Stimulated activated naive B cell treated with anti-CD40 and anti-IgM and Interleukin-4, amounts not matched to agents 10 μg/mL and 1 μg/mL and 100 μg/mL, for 72 hours (primary cell): ENCODE data around the gene LAPTM4A.

ENCODE experiments used
- ATAC-seq, 2 donors: fragments of 150-1000 bp; cut with Tn5 transposase; replicated peaks; 2 replicates each; pipeline ENCODE4 v1.10.0; 2021; ENCODE audit warnings: moderate library complexity in 1 of 2
- DNase-seq: peaks from one replicate; pipeline ENCODE4 v3.0.0; 2021
- H3K27ac Mint-ChIP-seq: one replicate; pipeline ENCODE4 v1.8.0; 2022; ENCODE audit warnings: mild to moderate bottlenecking, mixed read lengths
- H3K27me3 Mint-ChIP-seq, 2 donors: one replicate each; pipeline ENCODE4 v1.8.0; 2022; ENCODE audit warnings: mixed read lengths in 2 of 2
- H3K36me3 Mint-ChIP-seq, 2 donors: one replicate each; pipeline ENCODE4 v1.8.0; 2022; ENCODE audit warnings: mixed read lengths in 2 of 2, mild to moderate bottlenecking in 1 of 2
- H3K4me1 Mint-ChIP-seq, 2 donors: one replicate each; pipeline ENCODE4 v1.8.0; 2022; ENCODE audit warnings: mixed read lengths in 2 of 2, mild to moderate bottlenecking in 1 of 2
- H3K4me3 Mint-ChIP-seq, 2 donors: one replicate each; pipeline ENCODE4 v1.8.0; 2022; ENCODE audit warnings: mild to moderate bottlenecking in 2 of 2, mixed read lengths in 2 of 2, moderate library complexity in 1 of 2
- H3K9me3 Mint-ChIP-seq, 2 donors: one replicate each; pipeline ENCODE4 v1.8.0; 2022; ENCODE audit warnings: mixed read lengths in 2 of 2, mild to moderate bottlenecking in 1 of 2

LAPTM4A gene

DNA sequence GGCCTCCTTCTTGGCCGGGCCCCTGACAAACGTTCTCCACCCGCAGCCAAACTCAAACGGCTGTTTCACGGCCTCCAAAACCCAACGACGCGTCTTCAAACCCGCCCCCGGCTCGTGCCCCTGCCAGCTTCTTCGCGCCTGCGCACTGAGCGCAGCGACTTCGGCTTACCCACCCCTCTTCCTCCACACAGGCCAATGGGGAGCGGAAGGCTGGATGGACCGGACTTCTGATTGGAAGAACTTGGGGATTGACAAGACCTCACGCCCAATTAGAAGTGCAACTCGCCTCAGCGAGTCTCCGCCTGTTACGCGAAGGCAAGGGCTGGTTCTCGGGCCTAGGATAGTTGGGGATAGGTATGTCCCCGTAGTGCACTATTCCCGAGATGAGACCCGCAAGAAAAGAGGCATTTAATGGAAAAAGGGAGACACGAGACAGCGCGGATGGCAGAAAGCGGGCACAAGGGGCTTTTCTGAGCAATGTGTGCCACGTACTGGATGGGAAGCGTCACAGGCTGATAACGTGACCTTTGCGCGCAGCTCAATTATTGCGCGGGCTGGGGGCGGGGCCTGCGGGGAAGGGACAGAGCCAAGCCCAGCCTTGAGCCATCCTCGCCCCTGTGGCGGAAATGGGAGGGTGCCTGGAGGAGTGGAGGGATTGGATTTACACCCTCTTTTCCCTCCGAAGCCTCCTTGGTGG, at the start of gene LAPTM4A:
TSS of gene LAPTM4A (minus strand) at position 97 of the 697 bp plus-strand sequence. CDS start 108 bp downstream, outside the sequence.
- H3K27me3 Mint-ChIP-seq: peaks cover 9 to 14% of the 10 kb centered on the region in 2 donors
- ATAC-seq (peak; percentile 92 to 93), DNase-seq (peak; percentile 98)
- no peaks in the 10 kb centered on the region for H3K9me3 Mint-ChIP-seq
- peaks cover 10 to 23% of the 10 kb centered on the region in 2 donors for H3K4me1 Mint-ChIP-seq
- H3K4me3 Mint-ChIP-seq: no peak within 1 kb of the TSS
- H3K36me3 Mint-ChIP-seq: no peaks in the 10 kb centered on the region
- no peak within 1 kb of the TSS for H3K27ac Mint-ChIP-seq

DNA sequence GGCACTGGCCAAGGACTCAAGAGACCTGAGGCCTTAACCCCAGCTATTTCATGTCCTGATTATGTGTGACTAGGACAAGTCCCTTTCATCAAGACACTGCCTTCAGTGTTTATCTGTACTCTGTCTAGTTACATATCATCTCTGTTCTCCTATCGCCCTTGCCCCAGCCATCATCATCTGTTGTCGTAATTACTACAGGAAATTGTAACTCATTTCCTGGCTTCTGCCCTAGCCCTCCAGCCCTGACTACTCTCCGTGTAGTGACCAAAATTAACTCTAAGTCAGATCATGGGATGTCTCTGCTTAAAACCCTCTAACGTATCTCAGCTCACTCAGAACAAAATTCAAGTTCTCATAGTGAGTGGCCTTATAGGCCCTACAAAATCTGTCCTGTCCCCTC, 49.3 kb upstream of the LAPTM4A start:
- Mint-ChIP-seq H3K27ac (no peak overlapping the region), H3K27me3 (peaks cover 17 to 22% of the 10 kb centered on the region in 2 donors), H3K36me3 (peaks cover 0 to 1% of the 10 kb centered on the region in 2 donors), H3K4me1 (peaks cover 1 to 6% of the 10 kb centered on the region in 2 donors), H3K9me3 (peaks cover 4% of the 10 kb centered on the region in 2 donors), H3K4me3 (no peak overlapping the region)
- DNase-seq: no peak
- no peak for ATAC-seq

DNA sequence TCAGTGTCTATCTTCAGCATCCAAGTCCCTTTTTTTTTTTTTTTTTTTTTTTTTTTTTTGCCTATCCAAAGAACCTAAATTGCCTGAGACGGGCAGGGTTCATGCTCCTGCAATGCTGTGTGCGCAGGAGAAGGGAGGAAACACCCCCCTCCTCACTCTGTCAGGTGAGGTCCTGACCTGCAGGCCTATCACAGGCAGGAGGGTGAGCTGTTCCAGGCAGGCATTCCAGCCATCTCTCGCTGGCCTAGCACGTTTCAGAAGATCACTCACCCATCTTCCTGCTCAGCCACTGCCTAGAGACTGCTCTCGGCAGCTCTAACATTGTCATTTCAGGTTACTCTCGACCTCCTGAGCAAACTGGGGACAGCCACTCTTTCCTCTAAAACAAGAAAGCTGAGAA, 48.4 kb upstream of the LAPTM4A start:
- Mint-ChIP-seq H3K9me3 (peaks cover 4% of the 10 kb centered on the region in 2 donors), H3K27ac (no peak overlapping the region), H3K4me1 (peaks cover 4 to 15% of the 10 kb centered on the region in 2 donors), H3K27me3 (peaks cover 12 to 15% of the 10 kb centered on the region in 2 donors), H3K4me3 (no peak overlapping the region), H3K36me3 (peaks cover 0 to 3% of the 10 kb centered on the region in 2 donors)
- DNase-seq (no peak), ATAC-seq (no peak)

DNA sequence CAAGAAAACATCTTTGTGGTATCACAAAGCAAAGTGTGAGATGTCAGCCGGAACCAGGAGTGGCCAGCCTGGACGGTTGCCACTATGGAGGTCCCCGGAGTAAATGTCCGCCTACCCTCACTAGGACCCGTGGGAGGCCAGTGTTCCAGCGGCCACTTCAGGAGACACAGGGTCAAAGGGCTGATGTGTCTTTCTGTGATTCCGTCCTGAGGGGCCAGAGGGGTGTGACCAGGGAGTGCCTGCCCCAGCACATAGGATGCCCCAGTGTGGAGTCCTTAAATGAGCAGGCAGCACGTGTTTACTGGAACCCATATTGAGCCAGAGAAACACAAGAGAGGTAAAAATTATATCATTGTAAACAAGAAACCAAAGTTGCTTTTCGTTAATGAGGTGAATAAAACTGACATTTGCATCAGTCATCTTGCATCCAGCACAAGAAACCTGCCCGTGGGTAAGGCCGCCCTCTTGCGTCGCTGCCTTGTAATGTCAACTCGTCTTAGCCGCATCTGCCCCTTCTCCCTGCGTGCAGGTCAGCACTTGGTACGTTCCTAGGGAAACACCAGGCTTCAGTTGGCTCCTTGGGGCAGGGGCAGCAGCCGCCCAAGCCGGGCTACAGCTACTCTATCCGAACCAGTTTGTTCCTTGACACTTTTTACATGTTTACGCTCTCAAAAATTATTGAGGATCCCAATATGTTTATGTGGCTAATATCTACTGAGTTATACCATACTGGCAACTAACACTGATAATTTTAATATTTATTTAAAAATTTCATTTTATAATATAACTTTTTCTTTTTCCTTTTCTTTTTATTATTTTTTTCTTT, 46.7 kb upstream of the LAPTM4A start:
- ATAC-seq (peak; percentile 89 to 91), DNase-seq (peak; percentile 68)
- H3K27me3 Mint-ChIP-seq: peaks cover 17 to 25% of the 10 kb centered on the region in 2 donors
- H3K4me3 Mint-ChIP-seq: no peak overlapping the region
- no peak overlapping the region for H3K27ac Mint-ChIP-seq
- peaks cover 4% of the 10 kb centered on the region in 2 donors for H3K9me3 Mint-ChIP-seq
- H3K4me1 Mint-ChIP-seq: peaks cover 4 to 15% of the 10 kb centered on the region in 2 donors
- peaks cover 0 to 3% of the 10 kb centered on the region in 2 donors for H3K36me3 Mint-ChIP-seq

DNA sequence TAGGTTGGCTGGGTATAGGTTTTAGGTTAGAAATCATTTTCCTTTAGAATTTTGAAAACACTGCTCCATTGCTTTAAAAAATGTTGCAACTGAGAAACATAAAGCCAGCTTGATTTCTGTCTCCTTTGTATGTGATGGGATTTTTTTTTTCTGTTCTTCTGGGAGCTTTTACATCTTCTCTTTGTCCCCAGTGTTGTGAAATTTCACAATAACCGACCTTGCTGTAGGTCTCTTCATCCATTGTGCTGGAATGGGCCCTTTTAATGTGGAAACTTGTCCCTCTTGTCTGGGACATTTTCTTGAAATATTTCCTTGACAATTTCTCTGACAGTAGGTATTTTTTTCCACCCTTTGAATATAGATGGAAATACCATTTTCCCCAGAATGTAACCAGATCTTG, 44.0 kb upstream of the LAPTM4A start:
- Mint-ChIP-seq H3K27me3 (peaks cover 32 to 35% of the 10 kb centered on the region in 2 donors), H3K27ac (no peak overlapping the region), H3K9me3 (no peaks in the 10 kb centered on the region), H3K4me1 (peaks cover 4 to 15% of the 10 kb centered on the region in 2 donors), H3K36me3 (peaks cover 0 to 2% of the 10 kb centered on the region in 2 donors), H3K4me3 (no peak overlapping the region)
- ATAC-seq (no peak), DNase-seq (no peak)

DNA sequence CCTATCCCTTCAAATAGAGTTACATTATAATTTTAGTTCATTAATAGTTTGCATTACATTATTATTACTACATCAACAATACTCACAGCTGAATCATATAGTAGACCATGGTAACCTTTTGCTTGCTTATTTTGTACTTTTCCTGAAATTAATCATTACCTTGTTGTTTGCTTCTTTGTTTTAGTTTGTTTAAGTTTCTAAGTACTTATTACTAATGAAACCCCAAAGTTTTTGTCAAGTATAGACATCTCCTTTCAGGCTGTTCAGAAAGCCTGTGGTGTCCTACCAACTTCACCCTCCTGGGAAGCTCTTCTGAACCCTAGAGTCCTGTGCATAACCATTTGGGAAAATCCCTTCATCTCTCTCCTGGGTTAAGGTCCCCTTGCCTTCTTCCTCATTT, 43.5 kb upstream of the LAPTM4A start:
- DNase-seq: no peak
- no peak overlapping the region for H3K27ac Mint-ChIP-seq

DNA sequence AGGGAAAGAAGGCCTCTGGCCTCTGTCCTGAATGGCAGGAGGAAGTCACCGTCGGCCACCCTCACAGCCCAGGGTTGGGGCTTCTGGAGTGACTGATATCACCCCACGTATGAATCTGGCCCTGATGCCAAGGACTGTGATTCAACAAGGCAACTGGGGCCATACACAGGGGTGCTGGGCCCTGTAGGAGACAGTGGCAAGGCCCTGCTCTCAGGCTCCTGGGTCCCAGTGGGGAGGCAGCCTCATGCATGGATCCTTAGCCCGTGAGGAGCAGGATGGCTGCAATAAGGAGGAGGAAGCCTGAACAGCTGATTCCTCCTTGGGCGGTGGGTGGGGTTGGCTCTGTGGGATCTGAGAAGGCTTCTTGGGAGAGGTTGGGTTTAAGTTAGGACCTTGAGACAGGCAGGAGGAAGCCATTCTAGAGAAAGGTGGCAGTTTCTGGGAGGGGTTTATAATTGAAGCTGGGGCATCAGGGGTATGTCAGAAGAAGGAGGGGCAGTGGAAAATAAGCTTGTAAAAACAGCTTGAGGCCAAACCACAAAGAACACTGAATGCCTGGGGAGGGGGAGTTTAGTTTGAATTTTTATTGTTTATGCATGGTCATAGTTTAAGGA, 42.8 kb upstream of the LAPTM4A start:
- no peak for DNase-seq

More for the DNA sequence above, 43.5 kb upstream of the LAPTM4A start:
- no peaks in the 10 kb centered on the region for H3K9me3 Mint-ChIP-seq
- H3K36me3 Mint-ChIP-seq: peaks cover 0 to 2% of the 10 kb centered on the region in 2 donors
- H3K27me3 Mint-ChIP-seq: peaks cover 35 to 36% of the 10 kb centered on the region in 2 donors
- H3K4me1 Mint-ChIP-seq: peaks cover 4 to 15% of the 10 kb centered on the region in 2 donors
- ATAC-seq: peak; percentile 24 to 40
- no peak overlapping the region for H3K4me3 Mint-ChIP-seq

DNA sequence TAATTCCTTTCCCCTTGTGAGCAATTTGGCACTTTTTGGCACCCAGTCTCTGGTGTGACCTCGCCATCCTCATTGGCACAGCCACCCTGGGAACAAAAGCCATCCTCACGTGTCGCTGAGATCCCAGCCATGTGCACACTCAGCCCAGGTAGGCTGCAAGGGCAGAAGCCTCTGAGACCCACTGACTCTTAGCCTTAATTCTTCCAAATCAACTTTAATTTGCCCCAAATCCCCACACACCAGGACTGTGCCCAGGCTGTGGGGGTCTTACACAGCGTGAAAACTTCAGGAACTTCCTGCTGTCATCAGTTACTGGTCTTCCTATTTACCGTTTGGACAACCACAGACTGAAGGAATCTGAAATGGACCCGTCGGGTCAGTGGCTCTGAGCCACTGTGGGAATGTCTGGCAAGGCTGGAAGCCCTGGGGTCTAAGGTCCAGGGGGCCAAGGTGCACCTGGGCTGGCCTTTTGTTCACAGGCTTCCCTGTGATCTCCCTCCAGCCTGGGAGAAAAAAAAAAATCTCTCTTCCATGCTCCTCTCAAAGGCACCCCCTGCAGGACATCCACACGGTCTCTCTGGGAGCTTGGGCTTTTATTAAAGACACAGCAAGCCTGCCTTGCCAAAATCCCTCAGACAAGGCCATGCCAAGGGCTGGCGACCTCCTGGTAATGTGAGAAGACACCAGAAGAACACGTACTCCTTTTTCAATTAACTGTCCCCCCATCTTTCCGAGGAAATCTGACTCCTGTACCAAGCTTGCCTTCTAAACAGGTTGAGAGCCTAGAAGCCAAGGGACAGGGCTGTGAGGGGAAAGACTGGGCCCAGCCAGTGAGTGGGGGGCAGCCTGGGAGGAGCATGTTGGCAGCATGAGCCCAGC, 42.1 kb upstream of the LAPTM4A start:
- Mint-ChIP-seq H3K4me1 (peaks cover 4 to 15% of the 10 kb centered on the region in 2 donors), H3K36me3 (peaks cover 0 to 2% of the 10 kb centered on the region in 2 donors), H3K27me3 (peaks cover 35 to 40% of the 10 kb centered on the region in 2 donors), H3K27ac (no peak overlapping the region), H3K9me3 (no peaks in the 10 kb centered on the region), H3K4me3 (no peak overlapping the region)
- ATAC-seq: no peak
- DNase-seq: no peak

More for the DNA sequence above, 42.8 kb upstream of the LAPTM4A start:
- no peak for ATAC-seq
- H3K27ac Mint-ChIP-seq: no peak overlapping the region
- H3K27me3 Mint-ChIP-seq: peaks cover 35 to 36% of the 10 kb centered on the region in 2 donors
- no peaks in the 10 kb centered on the region for H3K9me3 Mint-ChIP-seq
- peaks cover 0 to 2% of the 10 kb centered on the region in 2 donors for H3K36me3 Mint-ChIP-seq
- H3K4me1 Mint-ChIP-seq: peaks cover 4 to 15% of the 10 kb centered on the region in 2 donors
- H3K4me3 Mint-ChIP-seq: no peak overlapping the region

DNA sequence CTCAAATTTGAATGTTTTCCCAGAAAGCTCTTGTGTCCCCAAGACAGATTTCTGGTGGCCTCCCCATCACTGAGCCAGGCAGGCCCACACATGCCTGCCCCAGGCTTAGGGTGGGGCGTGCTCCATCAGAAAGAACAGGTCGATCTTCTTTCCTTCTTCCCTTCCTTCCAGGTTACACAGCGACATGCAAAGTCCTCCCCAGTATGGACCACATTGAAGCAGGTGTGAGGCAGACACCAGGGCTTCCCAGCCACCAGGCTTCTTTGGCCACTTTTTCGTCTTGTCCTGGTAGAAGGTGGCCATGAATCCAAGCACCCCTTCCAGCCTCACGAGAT, 41.4 kb upstream of the LAPTM4A start:
- DNase-seq: no peak
- peaks cover 35 to 41% of the 10 kb centered on the region in 2 donors for H3K27me3 Mint-ChIP-seq
- no peak for ATAC-seq
- H3K36me3 Mint-ChIP-seq: peaks cover 0 to 2% of the 10 kb centered on the region in 2 donors
- no peaks in the 10 kb centered on the region for H3K9me3 Mint-ChIP-seq
- no peak overlapping the region for H3K27ac Mint-ChIP-seq
- H3K4me3 Mint-ChIP-seq: no peak overlapping the region
- H3K4me1 Mint-ChIP-seq: peaks cover 2 to 10% of the 10 kb centered on the region in 2 donors

DNA sequence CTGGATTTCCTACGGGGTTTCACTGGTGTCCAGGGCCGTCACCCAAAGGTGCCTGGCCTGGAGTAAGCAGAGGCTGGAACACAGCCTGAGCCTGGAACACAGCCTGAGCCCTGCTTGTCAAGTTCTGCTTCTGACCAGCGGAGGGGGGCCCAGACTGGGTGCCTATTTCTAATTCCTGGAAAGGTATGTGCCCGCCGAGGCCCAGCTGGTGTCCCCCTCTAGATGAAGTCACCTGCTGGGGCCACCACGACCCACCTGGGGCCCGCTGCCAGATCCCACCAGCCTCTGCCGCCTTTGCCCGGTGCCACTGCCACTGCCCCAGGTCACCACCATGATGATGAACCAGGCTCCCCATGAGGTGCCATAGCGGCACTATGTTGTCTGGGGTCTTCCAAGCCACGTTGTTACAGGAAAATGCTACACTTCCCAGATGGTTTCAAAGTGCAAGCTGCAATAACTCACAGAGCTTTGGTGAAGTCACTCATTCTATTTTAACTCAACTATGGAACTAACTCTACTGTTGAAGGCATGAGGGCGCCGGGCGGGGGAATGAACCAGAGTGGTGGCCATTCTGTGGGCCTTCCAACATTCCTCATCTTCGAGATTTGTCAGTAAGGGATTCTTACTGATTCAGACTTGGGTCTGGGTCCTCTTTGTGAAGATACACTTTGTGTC, 40.9 kb upstream of the LAPTM4A start:
- DNase-seq (no peak), ATAC-seq (no peak)
- Mint-ChIP-seq H3K27ac (no peak overlapping the region), H3K4me3 (no peak overlapping the region), H3K9me3 (no peaks in the 10 kb centered on the region), H3K27me3 (peaks cover 33 to 37% of the 10 kb centered on the region in 2 donors), H3K4me1 (peaks cover 2 to 8% of the 10 kb centered on the region in 2 donors), H3K36me3 (peaks cover 0 to 2% of the 10 kb centered on the region in 2 donors)

DNA sequence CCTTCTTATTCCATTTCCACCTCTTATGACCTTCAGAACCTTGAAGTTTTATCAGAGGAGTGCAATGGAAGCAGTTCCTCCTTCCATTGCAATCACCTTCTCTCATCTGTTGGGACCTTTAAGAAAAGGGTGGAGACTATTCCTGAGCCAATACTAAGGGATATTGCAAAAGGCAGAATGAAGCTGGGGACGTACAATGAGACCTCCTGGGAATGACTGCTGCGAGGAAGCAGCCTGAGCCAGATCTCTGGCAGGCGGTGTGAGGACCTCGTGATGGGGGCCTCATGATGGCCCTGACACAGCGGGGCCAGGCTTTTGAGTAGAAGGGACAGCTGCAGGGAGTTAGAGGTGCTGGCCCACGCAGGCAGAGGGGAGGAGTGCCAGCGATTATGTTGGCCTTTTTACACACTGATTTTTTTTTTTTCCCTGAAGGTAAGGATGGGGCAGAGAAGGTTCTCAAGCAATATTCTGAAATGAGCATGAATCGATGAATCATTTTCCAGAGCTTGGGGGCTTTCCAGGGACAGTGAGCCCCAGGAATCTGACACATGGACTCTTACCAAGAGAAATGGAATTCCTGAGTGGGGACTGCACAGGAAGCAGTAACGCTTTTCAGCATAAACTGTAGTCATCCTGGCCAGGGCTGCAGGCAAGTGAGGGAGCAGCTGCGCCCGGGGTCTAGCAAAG, 40.0 kb upstream of the LAPTM4A start:
- no peak overlapping the region for H3K27ac Mint-ChIP-seq
- peaks cover 2 to 8% of the 10 kb centered on the region in 2 donors for H3K4me1 Mint-ChIP-seq
- peaks cover 0 to 2% of the 10 kb centered on the region in 2 donors for H3K36me3 Mint-ChIP-seq
- DNase-seq (no peak), ATAC-seq (no peak)
- no peaks in the 10 kb centered on the region for H3K9me3 Mint-ChIP-seq
- no peak overlapping the region for H3K4me3 Mint-ChIP-seq
- peaks cover 31 to 35% of the 10 kb centered on the region in 2 donors for H3K27me3 Mint-ChIP-seq

DNA sequence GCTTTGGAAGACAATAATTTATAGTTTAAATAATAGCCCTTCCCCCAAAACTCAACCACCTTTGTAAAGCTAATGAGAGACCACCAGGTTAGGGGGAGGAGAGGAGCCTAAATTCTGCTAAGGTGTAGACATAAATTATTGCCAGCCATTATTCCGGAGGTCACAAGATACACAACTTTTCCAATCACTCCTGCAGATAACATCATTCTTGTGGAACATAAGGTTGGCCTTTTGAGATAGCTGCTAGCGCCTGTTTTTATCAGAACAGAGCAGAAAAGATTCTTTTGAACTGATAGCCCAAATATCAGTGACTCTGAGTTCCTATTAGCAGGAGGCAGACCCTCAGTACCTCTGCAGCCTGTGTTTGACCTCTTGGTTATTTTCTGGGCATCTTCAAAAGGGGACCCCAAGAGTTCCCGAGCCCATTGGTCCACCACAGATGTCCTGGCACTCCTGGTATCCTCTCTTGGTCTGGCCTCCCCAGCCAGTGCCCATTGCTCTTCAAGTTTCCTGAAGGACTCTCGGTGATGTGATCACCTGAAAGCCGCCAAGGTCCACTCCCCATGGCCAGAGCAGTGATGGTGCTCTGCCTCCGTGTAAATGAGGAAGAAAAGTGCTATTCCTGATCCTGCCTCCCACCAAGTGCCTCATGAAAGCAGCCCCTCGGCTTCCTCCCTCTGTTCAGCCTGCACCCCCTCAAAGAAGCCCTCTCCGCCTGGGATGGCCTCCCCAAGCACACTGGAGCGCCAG, 38.5 kb upstream of the LAPTM4A start:
- no peak overlapping the region for H3K27ac Mint-ChIP-seq
- ATAC-seq: no peak
- peaks cover 0 to 1% of the 10 kb centered on the region in 2 donors for H3K4me1 Mint-ChIP-seq
- H3K9me3 Mint-ChIP-seq: no peaks in the 10 kb centered on the region
- peaks cover 31 to 35% of the 10 kb centered on the region in 2 donors for H3K27me3 Mint-ChIP-seq
- no peaks in the 10 kb centered on the region for H3K36me3 Mint-ChIP-seq
- no peak overlapping the region for H3K4me3 Mint-ChIP-seq
- no peak for DNase-seq
